GM21825 (cell line): ENCODE data around the gene SLC22A16.

Experiments
- ATAC-seq: cut with Tn5 transposase; IDR thresholded peaks from one replicate; pipeline ENCODE4 v1.9.1; 2021; ENCODE audit warnings: mild to moderate bottlenecking, moderate library complexity; ENCODE audit not compliant: unreplicated experiment

SLC22A16 gene

DNA sequence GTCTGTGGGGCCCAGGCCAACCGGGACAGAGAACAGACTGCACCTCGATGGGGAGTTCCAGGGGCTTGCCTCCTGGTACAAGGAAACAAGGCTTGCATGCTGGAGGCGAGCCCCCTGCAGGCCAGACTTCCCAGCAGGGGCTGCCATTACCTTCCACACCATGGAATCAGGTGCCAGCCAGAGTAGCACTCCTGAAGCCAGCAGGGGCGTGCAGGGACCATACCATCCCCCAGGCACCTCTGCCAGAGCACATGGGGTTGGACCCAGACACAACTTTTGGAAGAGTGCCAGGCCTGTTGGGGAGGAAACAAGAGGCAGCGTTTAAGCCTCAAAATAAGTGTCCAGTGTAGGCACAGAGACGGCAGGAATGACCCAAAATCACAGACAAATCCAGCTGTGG, 67.5 kb downstream of the SLC22A16 start:
- ATAC-seq, result no peak

DNA sequence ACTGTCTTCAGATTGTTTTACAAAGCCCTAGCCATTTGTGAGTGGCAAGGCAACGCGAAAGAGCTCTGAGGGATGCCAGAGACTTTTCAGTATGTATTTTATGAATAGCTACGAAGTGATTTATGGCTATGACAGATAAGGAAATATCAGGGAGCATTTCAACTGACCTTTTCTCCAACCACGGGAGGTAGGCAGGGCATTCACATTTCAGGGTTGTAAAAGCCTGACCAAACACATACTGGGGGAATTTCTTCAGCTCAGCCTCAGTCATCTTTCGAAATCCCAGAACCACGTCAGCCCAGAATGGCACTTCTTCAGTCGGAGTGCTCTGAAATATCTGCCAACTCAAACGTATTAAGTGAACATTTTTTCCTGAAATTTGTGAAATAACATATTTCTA, 71.8 kb downstream of the SLC22A16 start:
- ATAC-seq, result no peak

DNA sequence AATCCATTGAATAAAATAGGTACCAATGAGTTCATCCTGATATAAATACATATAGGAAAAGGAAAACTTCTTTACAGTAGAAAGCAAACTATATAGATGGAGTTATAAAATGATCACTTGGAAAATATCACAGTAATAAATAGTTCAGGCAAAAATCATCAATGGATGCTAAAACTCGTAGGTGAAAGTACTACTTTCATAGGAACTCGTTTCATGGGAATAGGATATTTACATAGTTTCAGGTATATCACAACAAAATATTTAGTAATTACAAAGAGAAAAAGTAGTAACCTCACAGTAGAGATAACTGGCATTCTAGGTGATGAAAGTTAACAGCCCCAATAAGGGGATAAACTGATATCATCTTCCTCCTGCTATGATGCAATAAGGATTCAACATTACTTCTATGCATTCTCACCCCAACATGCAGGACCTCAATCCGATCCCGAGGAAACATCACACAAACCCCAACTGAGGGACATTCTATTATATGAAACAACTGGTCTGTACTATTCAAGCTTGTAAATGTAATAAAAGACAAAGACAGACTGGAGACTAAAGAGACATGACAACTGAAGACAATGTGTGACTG, 74.7 kb downstream of the SLC22A16 start:
- no peak for ATAC-seq

DNA sequence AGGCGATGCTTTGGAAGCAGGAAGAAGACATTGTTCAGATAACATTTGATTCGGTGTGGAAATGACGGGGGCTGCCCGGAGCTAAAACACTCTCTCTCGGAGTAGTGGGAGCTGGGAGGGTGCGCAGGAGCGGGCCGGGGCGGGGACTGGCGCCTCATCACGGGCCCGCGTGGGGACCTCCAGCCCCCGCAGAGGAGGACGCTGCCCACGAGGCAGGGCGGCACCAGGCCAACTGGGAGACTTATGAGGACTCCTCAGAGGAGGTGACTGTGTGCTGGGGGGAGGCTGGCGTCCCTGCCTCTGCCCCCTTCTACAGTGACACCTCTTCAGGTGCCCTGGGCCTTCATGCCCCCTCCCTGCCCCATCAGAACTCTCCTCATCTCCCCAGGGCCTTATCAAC, 76.2 kb downstream of the SLC22A16 start:
- ATAC-seq, result no peak

DNA sequence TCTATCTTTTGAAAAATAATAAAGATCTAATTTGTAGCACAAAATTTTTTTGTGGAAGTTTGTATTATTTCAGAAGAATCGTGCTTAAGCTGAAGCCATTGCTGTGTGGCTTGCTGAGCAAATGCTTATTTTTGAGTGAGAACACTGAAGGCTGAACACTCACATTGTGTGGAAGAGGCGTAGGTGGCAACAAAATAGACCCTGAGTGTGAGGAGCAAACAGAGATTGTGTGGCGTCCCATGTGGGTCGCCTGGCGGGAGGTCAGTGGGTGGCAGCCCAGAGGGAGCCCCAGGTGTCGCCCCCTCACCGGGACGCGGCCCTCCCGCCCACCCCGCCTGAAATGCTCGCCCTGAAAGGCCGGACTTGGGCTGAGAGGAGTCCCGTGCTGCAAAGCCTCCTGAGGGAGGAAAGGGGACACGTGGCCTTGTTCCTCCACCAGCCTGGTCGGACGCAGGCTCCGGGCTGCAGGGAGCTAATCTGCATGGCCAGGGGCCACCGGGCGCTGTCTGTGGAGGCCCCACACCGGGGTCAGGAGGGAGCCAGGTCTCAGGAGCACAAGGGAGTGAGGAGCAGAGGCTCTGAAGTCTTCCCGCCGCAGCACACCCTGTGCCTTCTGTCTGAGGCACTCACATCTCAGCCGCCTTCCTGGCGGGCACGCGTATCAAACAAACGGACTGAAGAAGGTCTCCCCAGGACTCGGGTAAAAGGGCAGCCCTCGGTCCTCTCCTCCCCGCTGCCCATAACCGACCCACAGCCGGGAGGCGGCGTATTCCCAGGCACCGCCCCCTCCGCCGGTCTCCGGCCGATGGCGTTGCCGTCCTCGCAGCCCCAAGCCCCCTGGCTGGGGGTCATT, 77.0 kb downstream of the SLC22A16 start:
- ATAC-seq, result no peak

DNA sequence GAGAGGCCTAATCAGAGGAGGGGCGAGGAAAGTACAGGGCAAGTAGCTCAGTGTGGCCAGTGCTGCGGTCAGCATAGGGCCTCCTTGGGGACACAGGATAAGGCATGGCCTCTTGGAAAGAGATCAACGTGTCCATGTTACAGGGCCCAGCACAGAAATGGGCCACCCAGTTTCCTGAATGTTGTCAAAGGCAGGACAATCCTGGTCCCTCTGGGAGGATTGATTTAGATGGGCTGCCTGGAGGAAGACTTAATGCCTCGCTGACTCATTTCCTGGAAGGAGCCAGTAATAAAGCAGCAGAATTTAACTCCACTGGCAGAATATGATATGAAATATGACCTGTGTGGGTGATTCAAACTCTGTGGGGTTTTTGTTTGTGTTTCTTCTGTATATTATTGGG, 77.6 kb downstream of the SLC22A16 start:
- no peak for ATAC-seq

DNA sequence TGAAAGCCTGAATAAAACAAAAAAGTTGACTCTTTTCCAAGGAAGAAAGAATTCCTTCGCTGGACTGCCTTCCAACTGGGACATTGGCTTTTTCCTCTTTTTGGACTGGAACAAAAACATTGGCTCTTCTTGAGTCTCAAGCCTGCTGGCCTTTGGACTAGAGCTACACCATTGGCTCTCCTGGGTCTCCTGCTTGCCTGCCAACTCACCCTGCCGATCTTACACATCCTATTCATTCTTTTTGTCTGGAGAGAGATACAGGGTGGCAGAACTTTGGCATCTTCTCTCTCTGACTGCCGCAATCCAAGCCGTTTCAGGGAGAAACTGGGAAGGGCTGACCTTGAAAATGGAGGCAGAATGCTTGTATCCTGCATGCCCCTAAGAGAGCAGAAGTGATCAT, 81.2 kb downstream of the SLC22A16 start:
- no peak for ATAC-seq

DNA sequence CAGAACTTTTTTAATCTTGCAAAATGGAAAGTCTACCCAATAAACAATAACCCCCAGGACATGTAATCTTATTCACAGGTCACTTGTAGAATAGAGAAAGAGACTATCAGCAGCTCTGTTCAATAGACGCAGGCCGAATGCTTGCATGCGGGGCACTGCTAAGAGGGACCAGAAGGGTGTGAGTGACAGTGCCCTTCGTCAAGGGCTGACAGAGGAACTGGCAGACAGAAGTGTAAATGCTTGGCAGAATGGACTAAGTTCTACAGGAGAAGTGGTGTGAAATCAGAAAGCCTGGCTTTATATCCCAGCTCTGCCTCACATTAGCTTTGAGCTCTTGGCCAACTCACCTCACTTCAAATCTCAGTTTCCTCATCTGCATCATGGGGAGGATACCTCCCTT, 82.0 kb downstream of the SLC22A16 start:
- ATAC-seq, result no peak

DNA sequence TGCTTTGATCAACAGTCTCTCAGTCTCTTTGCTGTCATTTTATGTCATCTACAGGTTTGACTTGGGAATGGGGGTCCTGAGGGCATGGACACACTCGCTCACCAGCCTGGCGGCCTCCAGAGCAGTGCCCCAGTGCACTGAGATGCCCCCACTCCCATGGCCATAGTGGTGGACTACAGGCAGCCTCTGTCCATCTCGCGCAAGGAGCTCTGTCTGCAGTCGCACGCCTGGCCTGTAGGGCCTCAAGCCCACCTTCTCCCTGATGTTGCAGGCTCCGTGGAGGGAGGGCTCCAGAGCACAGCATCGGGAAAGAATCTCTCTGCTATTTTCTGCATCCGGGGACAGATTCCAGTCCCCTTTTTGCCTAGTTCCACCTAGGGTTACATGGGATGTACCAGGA, 83.7 kb downstream of the SLC22A16 start:
- no peak for ATAC-seq

DNA sequence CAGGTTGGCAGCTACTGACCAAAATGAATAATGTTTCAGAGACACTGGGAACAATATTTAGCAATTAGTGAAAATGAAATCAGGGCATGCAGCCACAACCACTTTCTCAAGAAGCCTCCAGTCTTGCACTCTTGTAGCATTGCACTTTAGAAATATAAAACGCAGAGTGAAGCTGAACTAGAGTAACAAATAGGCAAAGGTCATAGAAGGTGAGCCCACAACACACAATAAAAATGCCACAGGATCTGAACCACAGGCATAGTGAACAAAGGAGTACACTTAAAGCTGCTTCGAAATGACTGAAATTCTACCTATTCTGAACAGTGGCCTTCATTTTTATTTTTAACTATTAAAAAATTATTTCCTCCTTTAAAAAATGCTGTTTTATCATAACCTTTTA, 86.0 kb downstream of the SLC22A16 start:
- ATAC-seq, result no peak

DNA sequence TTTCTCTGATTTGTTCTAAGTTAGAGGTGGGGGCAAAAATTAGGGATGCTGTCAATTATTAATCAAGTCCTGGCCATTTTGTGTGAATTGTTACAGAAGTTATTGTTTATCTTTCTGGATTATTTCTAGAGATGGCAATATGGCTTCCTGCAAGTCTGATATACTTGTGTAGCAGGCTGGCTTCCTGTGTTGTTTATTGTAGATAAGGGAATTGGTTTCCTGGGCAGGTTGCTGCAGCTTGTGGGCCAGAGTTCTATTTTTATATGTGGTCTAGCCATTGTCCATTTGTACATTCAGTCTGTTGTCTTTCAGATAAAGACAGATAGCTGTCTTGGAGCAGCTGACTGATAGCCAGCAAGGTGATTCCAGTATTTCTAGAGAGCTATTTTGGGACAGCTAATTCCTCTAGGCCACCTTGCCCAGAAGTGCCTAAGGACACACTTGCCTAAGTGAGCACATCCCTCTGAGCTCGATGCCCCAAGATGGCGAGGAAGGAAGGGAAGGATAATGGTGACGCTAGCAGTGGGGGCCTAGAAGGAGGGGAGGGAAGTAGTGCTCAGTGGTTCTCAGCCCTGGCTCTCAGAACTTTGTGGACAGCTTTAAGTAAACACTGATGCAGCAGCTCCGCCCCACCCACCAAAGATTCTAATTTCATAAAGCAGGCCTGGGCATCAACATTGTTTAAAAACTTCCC, 86.6 kb downstream of the SLC22A16 start:
- ATAC-seq, result no peak

DNA sequence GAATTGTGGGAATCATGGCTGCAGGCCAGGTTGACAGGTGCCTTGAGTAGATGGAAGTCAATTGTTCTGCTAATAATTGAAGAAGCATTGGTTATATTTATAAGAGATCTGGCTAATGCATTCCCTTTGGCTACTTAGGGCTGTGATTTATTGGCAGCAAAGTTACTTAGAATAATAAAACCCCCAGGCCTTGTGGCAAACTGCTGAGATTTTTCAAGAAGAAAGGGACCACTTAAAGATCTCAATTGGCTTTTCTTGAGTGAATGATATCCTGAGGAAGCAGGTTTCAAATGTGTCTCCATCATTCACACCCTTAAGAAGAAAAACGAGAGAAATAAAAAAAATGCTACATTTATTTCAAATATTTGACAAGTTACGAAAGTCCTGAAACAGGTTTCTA, 88.4 kb downstream of the SLC22A16 start:
- no peak for ATAC-seq

DNA sequence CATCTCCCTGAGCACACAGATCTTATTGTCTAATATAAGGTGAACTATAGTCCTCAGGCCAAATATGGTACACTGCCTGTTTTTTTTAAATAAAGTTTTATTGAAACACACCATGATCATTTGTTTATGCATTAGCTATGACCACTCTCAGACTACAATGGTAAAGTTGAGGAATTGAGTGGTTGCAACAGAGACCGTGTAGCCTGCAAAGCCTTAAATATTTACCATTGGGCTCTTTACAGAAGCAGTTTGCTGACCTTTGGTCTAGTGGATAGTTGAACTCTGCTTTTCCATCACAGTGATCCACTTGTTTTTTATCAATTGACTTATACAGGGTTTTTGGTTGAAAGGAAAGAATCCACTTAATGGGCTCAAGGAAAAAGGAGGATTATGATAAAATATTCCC, 91.0 kb downstream of the SLC22A16 start:
- no peak for ATAC-seq

DNA sequence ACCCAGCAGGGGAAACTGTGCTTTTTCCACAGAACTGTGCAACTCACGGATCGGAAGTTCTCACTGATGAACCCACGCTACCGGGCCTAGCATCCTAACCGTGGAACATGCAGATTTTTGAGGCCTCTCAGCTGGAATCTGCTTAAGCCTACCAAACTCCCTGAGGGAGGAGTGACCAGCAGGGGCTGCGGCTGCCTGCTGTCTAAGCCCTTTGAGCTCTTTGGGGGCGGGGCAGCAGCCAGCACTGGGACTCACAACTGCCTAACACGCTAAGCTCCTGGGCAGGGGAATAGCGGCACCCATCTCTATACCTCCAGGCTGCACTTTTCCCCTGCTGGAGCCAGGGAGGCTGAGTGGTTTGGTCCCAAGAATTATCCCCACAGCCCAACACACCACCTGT, 97.9 kb downstream of the SLC22A16 start:
- ATAC-seq, result no peak
